WTC11 (cell line): ENCODE measurements around the gene SOWAHA. TPM values are rescaled to one million over a fixed set of nuclear protein-coding genes. Genes with fewer than 3 reads are reported as not detected.
A peak's percentile ranks its signal among the peaks of the same experiment; 100 is the strongest.

Experiments
- ATAC-seq: fragments of 200-7000 bp; cut with Tn5 transposase; 2 replicates; pipeline ENCODE4 v1.10.0; 2021; ENCODE audit warnings: mild to moderate bottlenecking, moderate library complexity
- CTCF ChIA-PET: fragments of 300-600 bp; sonication (Branson Sonifier 250); formaldehyde crosslinking; loops from one replicate; lab custom pipeline; 2021; ENCODE audit warnings: antibody characterized with exemption; lab: Charles Lee
- POLR2A ChIA-PET: fragments of 350-600 bp; sonication (Branson Sonifier 250); formaldehyde crosslinking; loops from one replicate; lab custom pipeline; 2021; ENCODE audit warnings: antibody characterized with exemption; lab: Charles Lee
- DNase-seq: peaks from one replicate; pipeline ENCODE4 v3.0.0; 2021; ENCODE audit warnings: low spot score
- H3K27ac Mint-ChIP-seq: 2 replicates; pipeline ENCODE4 v1.8.0; 2021; ENCODE audit warnings: mixed read lengths
- H3K27me3 Mint-ChIP-seq: 2 replicates; pipeline ENCODE4 v1.8.0; 2021; ENCODE audit warnings: low read depth, mild to moderate bottlenecking, moderate library complexity, mixed read lengths
- H3K36me3 Mint-ChIP-seq: 2 replicates; pipeline ENCODE4 v1.8.0; 2021; ENCODE audit warnings: mixed read lengths
- H3K4me1 Mint-ChIP-seq: 2 replicates; pipeline ENCODE4 v1.8.0; 2022; ENCODE audit warnings: mixed read lengths
- H3K4me3 Mint-ChIP-seq: 2 replicates; pipeline ENCODE4 v1.8.0; 2021; ENCODE audit warnings: mild to moderate bottlenecking, moderate library complexity, mixed read lengths
- H3K9me3 Mint-ChIP-seq: 2 replicates; pipeline ENCODE4 v1.8.0; 2021; ENCODE audit warnings: mixed read lengths
- FOXJ3 ChIP-seq: sonication (generic); formaldehyde crosslinking; IDR thresholded peaks from 2 replicates; pipeline ENCODE4 v1.9.0; 2021; ENCODE audit warnings: missing genetic modification reagents, mild to moderate bottlenecking, borderline replicate concordance
- FOXP1 ChIP-seq: sonication (generic); formaldehyde crosslinking; IDR thresholded peaks from 2 replicates; pipeline ENCODE4 v1.8.0; 2022; ENCODE audit warnings: missing genetic modification reagents, mild to moderate bottlenecking, moderate library complexity, borderline replicate concordance
- GABPB1 ChIP-seq: sonication (generic); formaldehyde crosslinking; IDR thresholded peaks from 2 replicates; pipeline ENCODE4 v1.8.1; 2023; ENCODE audit warnings: mild to moderate bottlenecking, missing genetic modification reagents
- HMGA2 ChIP-seq: fragments of 250-450 bp; sonication (Bioruptor Pico); IDR thresholded peaks from 2 replicates; pipeline ENCODE4 v1.4.0; 2021; ENCODE audit warnings: mild to moderate bottlenecking, moderate library complexity
- NR1H2 ChIP-seq: sonication (generic); formaldehyde crosslinking; IDR thresholded peaks from 2 replicates; pipeline ENCODE4 v1.9.0; 2021; ENCODE audit warnings: mild to moderate bottlenecking, moderate library complexity, missing genetic modification reagents
- SMAD4 ChIP-seq: sonication (generic); formaldehyde crosslinking; IDR thresholded peaks from 2 replicates; pipeline ENCODE4 v1.8.0; 2022; ENCODE audit warnings: mild to moderate bottlenecking, missing genetic modification reagents
- ZBTB21 ChIP-seq: sonication (generic); formaldehyde crosslinking; IDR thresholded peaks from 2 replicates; pipeline ENCODE4 v1.8.1; 2023; ENCODE audit warnings: mild to moderate bottlenecking, missing genetic modification reagents, borderline replicate concordance
- ZNF121 ChIP-seq: sonication (generic); formaldehyde crosslinking; IDR thresholded peaks from 2 replicates; pipeline ENCODE4 v1.8.0; 2023; ENCODE audit warnings: missing genetic modification reagents
- ZNF219 ChIP-seq: sonication (generic); formaldehyde crosslinking; IDR thresholded peaks from 2 replicates; pipeline ENCODE4 v1.8.0; 2023; ENCODE audit warnings: missing genetic modification reagents, mild to moderate bottlenecking, borderline replicate concordance
- ZNF317 ChIP-seq: sonication (generic); formaldehyde crosslinking; IDR thresholded peaks from 2 replicates; pipeline ENCODE4 v1.8.1; 2023; ENCODE audit warnings: low read depth, mild to moderate bottlenecking, moderate library complexity, missing genetic modification reagents, borderline replicate concordance
- total RNA-seq: library from RNA; stranded (reverse); gene quantifications from 3 replicates; pipeline ENCODE4 v1.2.3, GENCODE V29; 2021
- TF ChIP-seq, protein P1 (sequence below): fragments of 250-450 bp; sonication (Bioruptor Pico); IDR thresholded peaks from 2 replicates; pipeline ENCODE4 v2.1.2; 2022; ENCODE audit warnings: mild to moderate bottlenecking, moderate library complexity
- TF ChIP-seq, protein P2 (sequence below): sonication (generic); formaldehyde crosslinking; conservative IDR thresholded peaks from 2 replicates; pipeline ENCODE4 v1.8.1; 2023; ENCODE audit warnings: mild to moderate bottlenecking, low read depth, missing genetic modification reagents, moderate library complexity
- TF ChIP-seq, protein P3 (sequence below): sonication (generic); formaldehyde crosslinking; IDR thresholded peaks from 2 replicates; pipeline ENCODE4 v1.8.0; 2023; ENCODE audit warnings: mild to moderate bottlenecking, missing genetic modification reagents
- TF ChIP-seq, protein P4 (sequence below): sonication (generic); formaldehyde crosslinking; IDR thresholded peaks from 2 replicates; pipeline ENCODE4 v1.8.1; 2023; ENCODE audit warnings: mild to moderate bottlenecking, missing genetic modification reagents, borderline replicate concordance
- TF ChIP-seq, protein P5 (sequence below): sonication (generic); formaldehyde crosslinking; IDR thresholded peaks from 2 replicates; pipeline ENCODE4 v1.8.0; 2023; ENCODE audit warnings: missing genetic modification reagents

Gene SOWAHA
- total RNA-seq, 1 experiment from 2014 or later: 0.11 TPM

DNA sequence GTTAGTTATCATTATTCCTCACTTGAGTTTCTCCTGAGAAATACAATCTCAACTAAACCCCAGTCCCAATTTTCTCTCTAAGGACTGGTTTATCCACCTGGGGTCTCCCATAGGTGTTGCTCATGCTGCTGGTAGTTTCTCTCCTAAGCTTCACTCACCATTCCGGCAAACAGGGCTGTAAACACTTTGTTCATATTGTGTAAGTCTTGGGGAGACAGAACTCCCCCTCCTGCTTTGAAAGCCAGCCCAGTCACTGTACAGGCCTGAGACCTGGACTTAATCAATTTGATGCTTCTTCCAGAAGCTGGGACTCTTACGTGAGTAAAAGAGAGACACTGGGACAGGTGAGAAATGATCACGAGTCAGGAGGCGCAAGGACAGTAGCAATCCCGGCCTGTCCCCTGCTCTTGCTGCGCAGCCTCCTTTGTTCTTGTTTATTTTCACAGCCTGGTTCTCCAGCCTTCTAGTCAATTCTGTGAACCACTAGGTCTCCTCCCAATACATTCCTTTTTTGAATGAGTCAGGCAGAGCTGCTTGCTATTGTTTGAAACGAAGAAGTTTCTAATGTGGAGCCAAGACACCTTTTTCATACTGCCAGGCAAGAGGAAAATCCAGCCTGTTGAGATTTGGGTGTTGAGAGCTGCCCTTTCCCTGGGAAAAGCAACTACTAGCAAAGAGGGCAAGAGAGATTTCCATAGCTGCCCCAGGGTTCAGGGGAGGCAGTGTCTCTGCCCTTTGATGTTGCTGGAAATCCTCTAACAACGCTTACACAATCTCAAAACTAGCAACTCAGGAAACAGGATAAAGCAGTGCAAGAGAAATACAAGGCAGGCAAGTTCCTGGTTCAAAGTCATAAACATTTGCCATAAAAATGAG, 26.6 kb downstream of the SOWAHA start:
- no peak overlapping the region for H3K27ac Mint-ChIP-seq
- no peaks in the 10 kb centered on the region for H3K36me3 Mint-ChIP-seq
- POLR2A ChIA-PET: no interaction called here
- no peaks in the 10 kb centered on the region for H3K27me3 Mint-ChIP-seq
- H3K4me3 Mint-ChIP-seq: no peak overlapping the region
- ATAC-seq: no peak
- CTCF ChIA-PET: interaction anchor here (0.6 kb wide), 1 partner anchor 55 kb away, joined by 7 read pairs; no protein-coding TSS in a partner anchor
- H3K4me1 Mint-ChIP-seq: no peaks in the 10 kb centered on the region
- no peaks in the 10 kb centered on the region for H3K9me3 Mint-ChIP-seq
- TF ChIP-seq ZNF219 (CRISPR knock-in tag) (no peak), GABPB1 (peak; percentile 40; the same call in 1 of the 2 replicates)
- no peak for DNase-seq

DNA sequence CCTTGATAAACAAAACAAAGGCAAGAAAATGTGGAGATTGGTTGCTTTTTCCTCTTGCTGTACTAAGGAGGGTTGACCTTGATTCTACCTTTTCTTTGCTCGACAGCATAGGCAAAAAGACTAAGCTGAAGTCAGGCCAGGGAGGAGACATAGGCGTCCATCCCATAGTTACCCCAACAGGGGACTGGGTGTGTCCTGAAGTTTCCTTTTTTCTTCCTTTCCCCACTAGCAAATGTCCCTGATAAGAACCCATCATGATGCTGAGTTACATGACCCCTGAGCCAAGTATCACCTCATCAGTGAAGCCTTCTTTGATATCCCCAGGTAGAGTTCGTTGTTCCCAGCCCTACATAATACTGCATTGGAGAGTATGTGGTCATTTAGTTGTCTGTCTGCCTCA, 27.2 kb downstream of the SOWAHA start:
- no peaks in the 10 kb centered on the region for H3K9me3 Mint-ChIP-seq
- no peak for DNase-seq
- POLR2A ChIA-PET: no interaction called here
- no peak for ATAC-seq
- H3K27me3 Mint-ChIP-seq: no peaks in the 10 kb centered on the region
- CTCF ChIA-PET: no interaction called here
- no peaks in the 10 kb centered on the region for H3K4me1 Mint-ChIP-seq
- no peaks in the 10 kb centered on the region for H3K36me3 Mint-ChIP-seq
- TF ChIP-seq, protein P1, sequence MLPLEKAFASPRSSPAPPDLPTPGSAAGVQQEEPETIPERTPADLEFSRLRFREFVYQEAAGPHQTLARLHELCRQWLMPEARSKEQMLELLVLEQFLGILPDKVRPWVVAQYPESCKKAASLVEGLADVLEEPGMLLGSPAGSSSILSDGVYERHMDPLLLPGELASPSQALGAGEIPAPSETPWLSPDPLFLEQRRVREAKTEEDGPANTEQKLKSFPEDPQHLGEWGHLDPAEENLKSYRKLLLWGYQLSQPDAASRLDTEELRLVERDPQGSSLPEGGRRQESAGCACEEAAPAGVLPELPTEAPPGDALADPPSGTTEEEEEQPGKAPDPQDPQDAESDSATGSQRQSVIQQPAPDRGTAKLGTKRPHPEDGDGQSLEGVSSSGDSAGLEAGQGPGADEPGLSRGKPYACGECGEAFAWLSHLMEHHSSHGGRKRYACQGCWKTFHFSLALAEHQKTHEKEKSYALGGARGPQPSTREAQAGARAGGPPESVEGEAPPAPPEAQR (CRISPR knock-in tag): no peak
- TF ChIP-seq, protein P2, sequence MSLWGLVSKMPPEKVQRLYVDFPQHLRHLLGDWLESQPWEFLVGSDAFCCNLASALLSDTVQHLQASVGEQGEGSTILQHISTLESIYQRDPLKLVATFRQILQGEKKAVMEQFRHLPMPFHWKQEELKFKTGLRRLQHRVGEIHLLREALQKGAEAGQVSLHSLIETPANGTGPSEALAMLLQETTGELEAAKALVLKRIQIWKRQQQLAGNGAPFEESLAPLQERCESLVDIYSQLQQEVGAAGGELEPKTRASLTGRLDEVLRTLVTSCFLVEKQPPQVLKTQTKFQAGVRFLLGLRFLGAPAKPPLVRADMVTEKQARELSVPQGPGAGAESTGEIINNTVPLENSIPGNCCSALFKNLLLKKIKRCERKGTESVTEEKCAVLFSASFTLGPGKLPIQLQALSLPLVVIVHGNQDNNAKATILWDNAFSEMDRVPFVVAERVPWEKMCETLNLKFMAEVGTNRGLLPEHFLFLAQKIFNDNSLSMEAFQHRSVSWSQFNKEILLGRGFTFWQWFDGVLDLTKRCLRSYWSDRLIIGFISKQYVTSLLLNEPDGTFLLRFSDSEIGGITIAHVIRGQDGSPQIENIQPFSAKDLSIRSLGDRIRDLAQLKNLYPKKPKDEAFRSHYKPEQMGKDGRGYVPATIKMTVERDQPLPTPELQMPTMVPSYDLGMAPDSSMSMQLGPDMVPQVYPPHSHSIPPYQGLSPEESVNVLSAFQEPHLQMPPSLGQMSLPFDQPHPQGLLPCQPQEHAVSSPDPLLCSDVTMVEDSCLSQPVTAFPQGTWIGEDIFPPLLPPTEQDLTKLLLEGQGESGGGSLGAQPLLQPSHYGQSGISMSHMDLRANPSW (CRISPR knock-in tag): no peak
- TF ChIP-seq ZBTB21 (CRISPR knock-in tag) (no peak), SMAD4 (CRISPR knock-in tag) (no peak), FOXJ3 (CRISPR knock-in tag) (no peak), ZNF317 (CRISPR knock-in tag) (no peak), HMGA2 (no peak), FOXP1 (no peak), NR1H2 (CRISPR knock-in tag) (no peak), ZNF121 (CRISPR knock-in tag) (no peak)
- TF ChIP-seq, protein P3, sequence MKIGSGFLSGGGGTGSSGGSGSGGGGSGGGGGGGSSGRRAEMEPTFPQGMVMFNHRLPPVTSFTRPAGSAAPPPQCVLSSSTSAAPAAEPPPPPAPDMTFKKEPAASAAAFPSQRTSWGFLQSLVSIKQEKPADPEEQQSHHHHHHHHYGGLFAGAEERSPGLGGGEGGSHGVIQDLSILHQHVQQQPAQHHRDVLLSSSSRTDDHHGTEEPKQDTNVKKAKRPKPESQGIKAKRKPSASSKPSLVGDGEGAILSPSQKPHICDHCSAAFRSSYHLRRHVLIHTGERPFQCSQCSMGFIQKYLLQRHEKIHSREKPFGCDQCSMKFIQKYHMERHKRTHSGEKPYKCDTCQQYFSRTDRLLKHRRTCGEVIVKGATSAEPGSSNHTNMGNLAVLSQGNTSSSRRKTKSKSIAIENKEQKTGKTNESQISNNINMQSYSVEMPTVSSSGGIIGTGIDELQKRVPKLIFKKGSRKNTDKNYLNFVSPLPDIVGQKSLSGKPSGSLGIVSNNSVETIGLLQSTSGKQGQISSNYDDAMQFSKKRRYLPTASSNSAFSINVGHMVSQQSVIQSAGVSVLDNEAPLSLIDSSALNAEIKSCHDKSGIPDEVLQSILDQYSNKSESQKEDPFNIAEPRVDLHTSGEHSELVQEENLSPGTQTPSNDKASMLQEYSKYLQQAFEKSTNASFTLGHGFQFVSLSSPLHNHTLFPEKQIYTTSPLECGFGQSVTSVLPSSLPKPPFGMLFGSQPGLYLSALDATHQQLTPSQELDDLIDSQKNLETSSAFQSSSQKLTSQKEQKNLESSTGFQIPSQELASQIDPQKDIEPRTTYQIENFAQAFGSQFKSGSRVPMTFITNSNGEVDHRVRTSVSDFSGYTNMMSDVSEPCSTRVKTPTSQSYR (CRISPR knock-in tag): no peak
- TF ChIP-seq, protein P4, sequence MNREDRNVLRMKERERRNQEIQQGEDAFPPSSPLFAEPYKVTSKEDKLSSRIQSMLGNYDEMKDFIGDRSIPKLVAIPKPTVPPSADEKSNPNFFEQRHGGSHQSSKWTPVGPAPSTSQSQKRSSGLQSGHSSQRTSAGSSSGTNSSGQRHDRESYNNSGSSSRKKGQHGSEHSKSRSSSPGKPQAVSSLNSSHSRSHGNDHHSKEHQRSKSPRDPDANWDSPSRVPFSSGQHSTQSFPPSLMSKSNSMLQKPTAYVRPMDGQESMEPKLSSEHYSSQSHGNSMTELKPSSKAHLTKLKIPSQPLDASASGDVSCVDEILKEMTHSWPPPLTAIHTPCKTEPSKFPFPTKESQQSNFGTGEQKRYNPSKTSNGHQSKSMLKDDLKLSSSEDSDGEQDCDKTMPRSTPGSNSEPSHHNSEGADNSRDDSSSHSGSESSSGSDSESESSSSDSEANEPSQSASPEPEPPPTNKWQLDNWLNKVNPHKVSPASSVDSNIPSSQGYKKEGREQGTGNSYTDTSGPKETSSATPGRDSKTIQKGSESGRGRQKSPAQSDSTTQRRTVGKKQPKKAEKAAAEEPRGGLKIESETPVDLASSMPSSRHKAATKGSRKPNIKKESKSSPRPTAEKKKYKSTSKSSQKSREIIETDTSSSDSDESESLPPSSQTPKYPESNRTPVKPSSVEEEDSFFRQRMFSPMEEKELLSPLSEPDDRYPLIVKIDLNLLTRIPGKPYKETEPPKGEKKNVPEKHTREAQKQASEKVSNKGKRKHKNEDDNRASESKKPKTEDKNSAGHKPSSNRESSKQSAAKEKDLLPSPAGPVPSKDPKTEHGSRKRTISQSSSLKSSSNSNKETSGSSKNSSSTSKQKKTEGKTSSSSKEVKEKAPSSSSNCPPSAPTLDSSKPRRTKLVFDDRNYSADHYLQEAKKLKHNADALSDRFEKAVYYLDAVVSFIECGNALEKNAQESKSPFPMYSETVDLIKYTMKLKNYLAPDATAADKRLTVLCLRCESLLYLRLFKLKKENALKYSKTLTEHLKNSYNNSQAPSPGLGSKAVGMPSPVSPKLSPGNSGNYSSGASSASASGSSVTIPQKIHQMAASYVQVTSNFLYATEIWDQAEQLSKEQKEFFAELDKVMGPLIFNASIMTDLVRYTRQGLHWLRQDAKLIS (CRISPR knock-in tag): no peak
- TF ChIP-seq, protein P5, sequence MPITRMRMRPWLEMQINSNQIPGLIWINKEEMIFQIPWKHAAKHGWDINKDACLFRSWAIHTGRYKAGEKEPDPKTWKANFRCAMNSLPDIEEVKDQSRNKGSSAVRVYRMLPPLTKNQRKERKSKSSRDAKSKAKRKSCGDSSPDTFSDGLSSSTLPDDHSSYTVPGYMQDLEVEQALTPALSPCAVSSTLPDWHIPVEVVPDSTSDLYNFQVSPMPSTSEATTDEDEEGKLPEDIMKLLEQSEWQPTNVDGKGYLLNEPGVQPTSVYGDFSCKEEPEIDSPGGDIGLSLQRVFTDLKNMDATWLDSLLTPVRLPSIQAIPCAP (CRISPR knock-in tag): no peak
- H3K4me3 Mint-ChIP-seq: no peak overlapping the region
- no peak overlapping the region for H3K27ac Mint-ChIP-seq
